BJ (cell line): ENCODE data around the gene PLEKHG7. TPM values are rescaled to one million over a fixed set of nuclear protein-coding genes. Genes with fewer than 3 reads are reported as not detected.

ENCODE experiments used
- CTCF ChIA-PET: fragments of 350-600 bp; formaldehyde crosslinking; extraction: SDS; loops from one replicate; lab custom pipeline; 2021; ENCODE audit warnings: antibody characterized with exemption, inconsistent platforms; lab: Yijun Ruan, JAX
- POLR2A ChIA-PET: fragments of 300-600 bp; sonication (Branson Sonifier 250); formaldehyde crosslinking; extraction: SDS; loops from one replicate; lab custom pipeline; 2021; ENCODE audit warnings: antibody characterized with exemption; lab: Charles Lee
- DNase-seq: peaks from one replicate; pipeline ENCODE4 v3.0.0-alpha.2; 2011; ENCODE audit warnings: low read depth
- H3K27me3 ChIP-seq: 2 replicates; pipeline ENCODE4 v1.6.0; 2011; ENCODE audit warnings: low read length; ENCODE audit not compliant: control insufficient read depth, insufficient read depth
- H3K36me3 ChIP-seq: 2 replicates; pipeline ENCODE4 v1.5.1; 2011; ENCODE audit warnings: low read length; ENCODE audit not compliant: control insufficient read depth, insufficient read depth
- H3K4me3 ChIP-seq: 2 replicates; pipeline ENCODE4 v1.5.1; 2011; ENCODE audit warnings: low read depth, mild to moderate bottlenecking, control low read depth, low read length
- polyA plus RNA-seq: library from polyadenylated mRNA; depleted of rRNA; stranded (reverse); fragments of >200 nt; gene quantifications from 2 replicates; pipeline ENCODE4 v1.2.3, GENCODE V29; 2011
- TF ChIP-seq, protein P1 (sequence below): IDR thresholded peaks from 2 replicates; pipeline ENCODE4 v1.5.1; 2011; ENCODE audit warnings: low read depth, mild to moderate bottlenecking, control low read depth, inconsistent platforms, low read length, moderate library complexity; ENCODE audit not compliant: insufficient read depth

The PLEKHG7 gene
- polyA plus RNA-seq, 1 experiment, result not detected

DNA sequence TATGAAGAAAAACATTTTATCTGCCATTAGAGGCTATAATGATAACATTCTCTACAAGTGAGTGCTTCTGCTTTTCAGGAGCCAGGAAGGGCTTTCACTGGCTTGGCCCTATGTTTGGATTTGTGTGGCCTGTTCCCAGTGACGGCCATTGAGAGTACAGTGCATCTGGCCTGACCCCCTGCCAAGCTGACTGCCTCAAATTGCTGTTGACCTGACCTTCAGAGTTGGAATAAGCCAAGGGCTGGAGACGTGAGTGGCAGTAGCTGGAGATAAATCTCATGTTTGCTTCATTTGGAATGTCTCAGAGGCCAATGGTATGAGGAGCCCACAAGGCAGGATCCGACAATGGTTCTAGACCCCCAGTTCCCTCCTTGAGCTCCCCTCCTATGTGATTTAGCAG lies 28.3 kb upstream of the PLEKHG7 start:
- no peak for DNase-seq
- POLR2A ChIA-PET, result no interaction called here
- no peak overlapping the region for H3K4me3 ChIP-seq
- no peaks in the 10 kb centered on the region for H3K36me3 ChIP-seq
- H3K27me3 ChIP-seq, result no peaks in the 10 kb centered on the region
- CTCF ChIA-PET, result no interaction called here
- TF ChIP-seq, protein P1, sequence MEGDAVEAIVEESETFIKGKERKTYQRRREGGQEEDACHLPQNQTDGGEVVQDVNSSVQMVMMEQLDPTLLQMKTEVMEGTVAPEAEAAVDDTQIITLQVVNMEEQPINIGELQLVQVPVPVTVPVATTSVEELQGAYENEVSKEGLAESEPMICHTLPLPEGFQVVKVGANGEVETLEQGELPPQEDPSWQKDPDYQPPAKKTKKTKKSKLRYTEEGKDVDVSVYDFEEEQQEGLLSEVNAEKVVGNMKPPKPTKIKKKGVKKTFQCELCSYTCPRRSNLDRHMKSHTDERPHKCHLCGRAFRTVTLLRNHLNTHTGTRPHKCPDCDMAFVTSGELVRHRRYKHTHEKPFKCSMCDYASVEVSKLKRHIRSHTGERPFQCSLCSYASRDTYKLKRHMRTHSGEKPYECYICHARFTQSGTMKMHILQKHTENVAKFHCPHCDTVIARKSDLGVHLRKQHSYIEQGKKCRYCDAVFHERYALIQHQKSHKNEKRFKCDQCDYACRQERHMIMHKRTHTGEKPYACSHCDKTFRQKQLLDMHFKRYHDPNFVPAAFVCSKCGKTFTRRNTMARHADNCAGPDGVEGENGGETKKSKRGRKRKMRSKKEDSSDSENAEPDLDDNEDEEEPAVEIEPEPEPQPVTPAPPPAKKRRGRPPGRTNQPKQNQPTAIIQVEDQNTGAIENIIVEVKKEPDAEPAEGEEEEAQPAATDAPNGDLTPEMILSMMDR, result no peak

DNA sequence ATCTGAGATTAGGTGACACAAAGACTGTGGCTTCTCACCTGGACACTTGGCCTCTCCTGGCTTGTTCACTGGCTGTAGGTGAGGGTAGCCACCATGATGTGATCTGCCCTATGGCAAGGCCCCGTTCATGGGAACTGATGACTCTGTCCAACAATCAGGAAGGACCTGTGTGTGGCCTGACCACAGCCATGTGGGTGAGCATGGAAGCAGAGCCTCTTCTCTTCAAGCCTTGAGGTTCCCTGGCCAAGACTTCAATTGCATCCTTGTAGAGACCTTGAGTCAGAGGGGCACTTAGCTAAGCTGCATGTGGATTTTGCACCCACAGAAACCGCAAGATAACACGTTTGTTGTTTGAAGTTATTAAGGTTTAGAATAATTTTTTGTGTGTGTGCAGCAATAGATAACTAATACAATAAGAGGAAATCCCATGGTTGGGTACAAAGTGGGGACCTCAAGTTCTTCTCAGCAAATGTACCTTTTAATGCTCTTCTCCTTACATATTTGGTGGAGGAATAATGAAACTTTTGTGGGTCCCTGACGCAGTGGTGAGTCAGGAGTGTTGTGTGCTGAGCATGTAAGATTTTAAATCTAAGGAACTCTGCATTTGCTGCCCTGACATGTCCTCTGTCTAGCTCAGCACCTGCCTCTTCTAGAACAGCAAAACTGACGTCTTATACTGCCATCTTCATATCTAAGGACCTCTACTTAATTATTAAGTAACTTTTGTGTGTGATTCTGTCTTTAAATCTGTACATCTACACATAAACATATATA lies 27.5 kb upstream of the PLEKHG7 start:
- no peak for DNase-seq
- TF ChIP-seq, protein P1, result no peak
- CTCF ChIA-PET, result no interaction called here

DNA sequence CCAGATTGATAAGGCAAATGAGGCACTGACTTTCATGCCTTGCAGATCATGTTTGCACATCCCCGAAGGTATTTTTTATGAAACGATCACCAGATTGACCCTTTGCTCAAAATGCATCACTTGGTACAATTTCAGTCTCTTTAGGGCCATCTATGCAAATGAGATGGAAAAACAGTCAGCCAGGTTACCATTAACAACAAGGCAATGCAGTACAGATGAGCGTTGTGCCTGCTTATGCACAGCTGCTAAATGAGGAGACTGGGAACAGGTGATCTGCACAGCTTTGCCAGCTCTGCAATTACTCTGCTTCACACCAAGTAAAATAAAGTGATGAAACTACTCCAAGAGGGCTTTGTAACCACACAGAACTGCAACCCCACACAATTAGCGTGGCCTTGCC lies 26.1 kb upstream of the PLEKHG7 start:
- CTCF ChIA-PET, result no interaction called here
- POLR2A ChIA-PET, result no interaction called here
- Histone ChIP-seq H3K4me3 (no peak overlapping the region), H3K36me3 (no peaks in the 10 kb centered on the region), H3K27me3 (no peaks in the 10 kb centered on the region)
- TF ChIP-seq, protein P1, result no peak
- DNase-seq, result no peak

More for the DNA sequence above, 27.5 kb upstream of the PLEKHG7 start:
- POLR2A ChIA-PET, result no interaction called here
- no peak overlapping the region for H3K4me3 ChIP-seq
- H3K36me3 ChIP-seq, result no peaks in the 10 kb centered on the region
- H3K27me3 ChIP-seq, result no peaks in the 10 kb centered on the region

DNA sequence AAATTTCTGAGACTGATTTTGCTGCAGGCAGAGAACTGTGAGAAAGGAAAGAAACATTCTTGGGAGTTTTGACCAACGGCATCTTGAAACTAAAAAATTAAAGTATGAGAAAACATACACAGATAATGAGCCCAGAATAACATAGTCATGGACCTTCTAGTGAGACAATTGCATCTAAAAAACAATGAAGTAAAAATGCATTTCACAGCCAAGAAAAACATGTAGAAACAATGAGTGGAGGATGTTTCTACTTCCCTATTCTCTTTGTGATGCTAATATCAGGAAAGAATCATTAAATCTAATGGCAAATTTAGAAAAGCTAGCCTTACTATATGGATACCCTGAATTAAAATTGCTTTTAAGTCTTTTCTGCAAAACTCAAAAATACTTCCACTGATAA lies 12.2 kb upstream of the PLEKHG7 start:
- Histone ChIP-seq H3K36me3 (no peaks in the 10 kb centered on the region), H3K4me3 (no peak overlapping the region), H3K27me3 (no peaks in the 10 kb centered on the region)
- CTCF ChIA-PET, result no interaction called here
- TF ChIP-seq, protein P1, result no peak
- no peak for DNase-seq
- POLR2A ChIA-PET, result no interaction called here

DNA sequence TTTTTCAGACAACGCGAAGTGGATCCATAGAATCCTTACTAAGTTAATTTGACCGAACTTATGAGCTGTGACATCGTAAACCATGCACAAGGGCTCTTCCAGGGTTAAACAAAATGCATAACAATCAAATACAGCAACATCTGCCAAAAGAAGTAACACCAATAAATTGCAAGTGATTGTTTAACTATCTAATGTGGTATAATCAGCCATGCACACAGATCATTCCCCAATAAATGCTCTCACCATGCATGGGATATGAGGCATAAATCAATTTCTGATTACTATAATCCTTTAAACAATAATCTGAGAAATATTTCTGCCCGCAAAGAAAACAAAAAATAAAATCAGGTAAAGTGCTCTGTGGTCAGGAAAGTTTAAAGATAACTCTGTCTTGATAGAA lies 7.7 kb upstream of the PLEKHG7 start:
- TF ChIP-seq, protein P1, result no peak
- ChIA-PET CTCF (no interaction called here), POLR2A (no interaction called here)
- Histone ChIP-seq H3K36me3 (no peaks in the 10 kb centered on the region), H3K4me3 (no peak overlapping the region), H3K27me3 (no peaks in the 10 kb centered on the region)
- no peak for DNase-seq
